IMR-90 (cell line): ENCODE measurements around the gene ADAT1. TPM values are rescaled to one million over a fixed set of nuclear protein-coding genes. Genes with fewer than 3 reads are reported as not detected.
A peak's percentile ranks its signal among the peaks of the same experiment; 100 is the strongest.

Source experiments
- ATAC-seq: fragments of 200-7000 bp; cut with Tn5 transposase; 2 replicates; pipeline ENCODE4 v1.9.1; 2020; ENCODE audit warnings: low read depth, mild to moderate bottlenecking, moderate library complexity
- BruUV-seq: library from RNA; stranded (reverse); fragments of 400-500 nt; replicated peaks from 2 replicates; lab custom pipeline; 2021; lab: Mats Ljungman, UMichigan
- CTCF ChIA-PET: fragments of 300-600 bp; formaldehyde crosslinking; extraction: SDS; loops from one replicate; lab custom pipeline; 2021; ENCODE audit warnings: antibody characterized with exemption; lab: Yijun Ruan, JAX
- POLR2A ChIA-PET: fragments of 300-600 bp; sonication (Branson Sonifier 250); formaldehyde crosslinking; loops from one replicate; lab custom pipeline; 2022; ENCODE audit warnings: antibody characterized with exemption; ENCODE audit not compliant: unreplicated experiment; lab: Charles Lee
- DNase-seq: peaks from one replicate; pipeline ENCODE4 v3.0.0; 2013
- H2AFZ ChIP-seq: replicated peaks from 2 replicates; pipeline ENCODE3; 2013; ENCODE audit warnings: low read length, mild to moderate bottlenecking; ENCODE audit not compliant: poor library complexity
- H2AK5ac ChIP-seq: 2 replicates; pipeline ENCODE4 v1.6.1; 2013; ENCODE audit warnings: low read depth, low read length, inconsistent platforms
- H2AK9ac ChIP-seq: replicated peaks from 2 replicates; pipeline ENCODE3; 2013; ENCODE audit warnings: mild to moderate bottlenecking, low read depth, low read length, moderate library complexity; ENCODE audit not compliant: poor library complexity
- H2BK120ac ChIP-seq: 2 replicates; pipeline ENCODE4 v1.6.1; 2013; ENCODE audit warnings: low read depth, low read length, inconsistent platforms
- H2BK15ac ChIP-seq: 3 replicates; pipeline ENCODE4 v1.6.1; 2013; ENCODE audit warnings: low read depth, low read length, inconsistent platforms
- H2BK20ac ChIP-seq: 2 replicates; pipeline ENCODE4 v1.6.1; 2013; ENCODE audit warnings: low read depth, mild to moderate bottlenecking, inconsistent platforms, low read length, moderate library complexity
- H2BK5ac ChIP-seq: 2 replicates; pipeline ENCODE4 v1.6.1; 2013; ENCODE audit warnings: mild to moderate bottlenecking, low read depth, low read length, inconsistent platforms; ENCODE audit not compliant: poor library complexity, severe bottlenecking
- H3K14ac ChIP-seq: replicated peaks from 2 replicates; pipeline ENCODE4 v1.6.1; 2013; ENCODE audit warnings: low read depth, low read length, inconsistent platforms
- H3K18ac ChIP-seq: 2 replicates; pipeline ENCODE4 v1.6.1; 2013; ENCODE audit warnings: low read depth, low read length, control low read depth
- H3K23ac ChIP-seq: 2 replicates; pipeline ENCODE4 v1.6.1; 2013; ENCODE audit warnings: low read depth, low read length, inconsistent platforms
- H3K27ac ChIP-seq: 2 replicates; pipeline ENCODE4 v1.5.1; 2013; ENCODE audit warnings: mild to moderate bottlenecking, control low read depth, low read length; ENCODE audit not compliant: insufficient read depth
- H3K27me3 ChIP-seq: 2 replicates; pipeline ENCODE4 v1.6.1; 2013; ENCODE audit warnings: low read length; ENCODE audit not compliant: control insufficient read depth, insufficient read depth
- H3K36me3 ChIP-seq: 2 replicates; pipeline ENCODE4 v1.6.1; 2013; ENCODE audit warnings: low read length, mixed read lengths; ENCODE audit not compliant: control insufficient read depth, insufficient read depth
- H3K4ac ChIP-seq: 2 replicates; pipeline ENCODE4 v1.6.1; 2013; ENCODE audit warnings: low read depth, low read length, inconsistent platforms
- H3K4me1 ChIP-seq: 2 replicates; pipeline ENCODE4 v1.6.1; 2013; ENCODE audit warnings: low read length, mixed read lengths; ENCODE audit not compliant: control insufficient read depth, insufficient read depth
- H3K4me2 ChIP-seq: 2 replicates; pipeline ENCODE4 v1.6.1; 2013; ENCODE audit warnings: low read depth, mild to moderate bottlenecking, control low read depth, low read length, moderate library complexity
- H3K4me3 ChIP-seq: 2 replicates; pipeline ENCODE4 v1.5.1; 2013; ENCODE audit warnings: low read depth, mild to moderate bottlenecking, control low read depth, low read length, moderate library complexity; ENCODE audit not compliant: insufficient read depth
- H3K56ac ChIP-seq: 2 replicates; pipeline ENCODE4 v1.6.1; 2013; ENCODE audit warnings: low read length, inconsistent platforms; ENCODE audit not compliant: insufficient read depth; ENCODE audit errors: extremely low read depth
- H3K79me1 ChIP-seq, 2 experiments: 2 replicates each; pipeline ENCODE4 v1.6.1; 2013; ENCODE audit warnings: low read length in 2 of 2, inconsistent platforms in 1 of 2, low read depth in 1 of 2
- H3K9ac ChIP-seq: 2 replicates; pipeline ENCODE4 v1.6.1; 2013; ENCODE audit warnings: low read depth, low read length, control low read depth
- H3K9me1 ChIP-seq: 2 replicates; pipeline ENCODE4 v1.6.1; 2013; ENCODE audit warnings: low read length, inconsistent platforms; ENCODE audit not compliant: insufficient read depth
- H3K9me3 ChIP-seq: 2 replicates; pipeline ENCODE4 v1.6.1; 2013; ENCODE audit warnings: low read length; ENCODE audit not compliant: control insufficient read depth, insufficient read depth
- H4K20me1 ChIP-seq: 2 replicates; pipeline ENCODE4 v1.6.1; 2013; ENCODE audit warnings: low read length, inconsistent platforms; ENCODE audit not compliant: insufficient read depth
- H4K5ac ChIP-seq: 2 replicates; pipeline ENCODE4 v1.6.1; 2013; ENCODE audit warnings: mild to moderate bottlenecking, low read depth, low read length, control low read depth
- H4K8ac ChIP-seq, 2 experiments: 2 replicates each; pipeline ENCODE4 v1.6.1; 2013; ENCODE audit warnings: low read depth in 2 of 2, low read length in 2 of 2, control low read depth in 1 of 2, inconsistent platforms in 1 of 2
- H4K91ac ChIP-seq: 2 replicates; pipeline ENCODE4 v1.6.1; 2013; ENCODE audit warnings: low read depth, low read length, inconsistent platforms; ENCODE audit not compliant: insufficient read depth
- BHLHE40 ChIP-seq: fragments of 150-350 bp; IDR thresholded peaks from 2 replicates; pipeline ENCODE4 v1.6.1; 2016; ENCODE audit warnings: mild to moderate bottlenecking, low read depth, low read length
- CEBPB ChIP-seq: IDR thresholded peaks from 2 replicates; pipeline ENCODE4 v1.6.1; 2012; ENCODE audit warnings: low read depth, low read length, improper control_type of control experiment
- CHD1 ChIP-seq: IDR thresholded peaks from 2 replicates; pipeline ENCODE4 v1.6.1; 2012; ENCODE audit warnings: low read depth, low read length, improper control_type of control experiment
- FOS ChIP-seq: fragments of 150-350 bp; IDR thresholded peaks from 2 replicates; pipeline ENCODE4 v1.6.1; 2016; ENCODE audit warnings: low read depth, low read length
- MAFK ChIP-seq: IDR thresholded peaks from 2 replicates; pipeline ENCODE4 v1.6.1; 2012; ENCODE audit warnings: low read depth, low read length, improper control_type of control experiment
- MAZ ChIP-seq: IDR thresholded peaks from 2 replicates; pipeline ENCODE4 v1.6.1; 2012; ENCODE audit warnings: low read depth, mild to moderate bottlenecking, low read length, improper control_type of control experiment, moderate library complexity, borderline replicate concordance
- NFE2L2 ChIP-seq: fragments of 150-350 bp; IDR thresholded peaks from 2 replicates; pipeline ENCODE4 v1.6.1; 2016; ENCODE audit warnings: low read depth, mild to moderate bottlenecking, low read length
- POLR2A ChIP-seq: IDR thresholded peaks from 2 replicates; pipeline ENCODE4 v1.6.1; 2012; ENCODE audit warnings: mild to moderate bottlenecking, low read depth, low read length
- RAD21 ChIP-seq: IDR thresholded peaks from 2 replicates; pipeline ENCODE4 v1.6.1; 2012; ENCODE audit warnings: low read length, improper control_type of control experiment
- RFX5 ChIP-seq: IDR thresholded peaks from 2 replicates; pipeline ENCODE4 v1.8.0; 2012; ENCODE audit warnings: low read depth, mild to moderate bottlenecking, low read length, moderate library complexity
- SMC3 ChIP-seq: fragments of 150-350 bp; IDR thresholded peaks from 2 replicates; pipeline ENCODE4 v1.6.1; 2016; ENCODE audit warnings: low read depth, mild to moderate bottlenecking, antibody characterized with exemption, low read length, moderate library complexity
- WGBS, 2 experiments: methylation state at CpG; one replicate each; pipeline versions ENCODE4 v1.1.5 to v1.1.7; 2013; ENCODE audit warnings: missing lambda C conversion rate in 2 of 2; ENCODE audit not compliant: insufficient read length in 1 of 2; ENCODE audit errors: extremely low coverage in 2 of 2; 5-methylcytosine and 5-hydroxymethylcytosine counted together
- dilution Hi-C: fragments of 300-500 bp; cut with HindIII; formaldehyde crosslinking; loops from one replicate; pipeline ENCODE4 v1.14.3; 2018; ENCODE audit warnings: low sequenced_read_pairs; ENCODE audit not compliant: unreplicated experiment
- in situ Hi-C: fragments of 300-500 bp; cut with MboI; formaldehyde crosslinking; loops from 3 replicates; pipeline ENCODE4 v1.14.3; 2019; ENCODE audit warnings: low sequenced_read_pairs, inconsistent platforms, mixed read lengths
- intact Hi-C: fragments of 100-400 bp; cut with micrococcal nuclease; formaldehyde crosslinking; loops from 2 replicates; pipeline ENCODE4 v1.10.0; 2022
- polyA plus RNA-seq, 3 experiments: library from polyadenylated mRNA; depleted of rRNA; stranded (reverse); fragments of >200 nt; gene quantifications; 2 replicates each; pipeline ENCODE4 v1.2.3, GENCODE V29; 2012; ENCODE audit warnings: low replicate concordance in 1 of 3
- total RNA-seq: library from RNA; depleted of rRNA; stranded (reverse); fragments of >200 nt; gene quantifications from 2 replicates; pipeline ENCODE4 v1.2.3, GENCODE V29; 2012
- TF ChIP-seq, protein P1 (sequence below): fragments of 150-350 bp; IDR thresholded peaks from 2 replicates; pipeline ENCODE4 v1.6.1; 2017; ENCODE audit warnings: mild to moderate bottlenecking, antibody characterized with exemption, low read length, low read depth

Gene ADAT1
- total and polyA plus RNA-seq, 2 of the 4 experiments (the other 2 are of a cell fraction) = 22.7 to 52.9 TPM

DNA sequence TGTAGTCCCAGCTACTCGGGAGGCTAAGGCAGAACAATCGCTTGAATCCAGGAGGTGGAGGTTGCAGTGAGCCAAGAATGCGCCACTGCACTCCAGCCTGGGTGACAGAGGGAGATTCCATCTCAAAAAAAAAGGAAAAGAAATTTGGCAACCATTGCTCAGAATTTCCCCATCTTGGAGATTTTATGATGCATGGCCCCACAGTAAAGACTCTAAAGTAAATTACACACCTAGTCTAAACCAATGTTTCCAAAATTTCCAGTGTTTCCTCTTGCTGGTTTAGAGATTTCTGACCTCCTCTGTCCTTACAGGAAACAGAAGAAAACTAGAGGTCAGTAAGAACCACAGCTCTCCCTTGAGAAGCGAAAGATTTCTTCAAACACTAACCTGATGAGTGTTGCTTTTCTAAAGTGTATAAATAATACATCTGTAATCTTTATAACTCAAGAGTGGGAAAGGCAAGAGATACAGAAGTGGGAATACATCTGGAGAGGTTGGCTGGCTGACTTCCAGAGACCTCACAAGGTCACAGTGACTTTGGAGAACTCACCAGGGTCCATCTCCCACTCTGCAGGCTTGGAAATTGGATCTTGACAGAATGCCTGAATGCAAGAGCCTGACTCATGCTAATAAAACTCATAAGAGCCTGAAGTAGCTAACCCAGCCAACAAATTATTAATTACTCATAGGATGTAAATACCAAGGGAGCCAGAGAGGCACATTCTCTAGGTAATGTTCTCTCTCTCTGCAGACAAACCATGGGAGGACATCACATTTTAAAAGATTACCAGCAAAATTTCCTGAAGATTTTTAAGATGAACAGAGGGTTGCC, 8.8 kb downstream of the ADAT1 start:
- H2AK9ac ChIP-seq = no peak overlapping the region
- no peaks in the 10 kb centered on the region for H3K9me3 ChIP-seq
- H3K4me2 ChIP-seq = no peak overlapping the region
- H2AK5ac ChIP-seq = no peak overlapping the region
- H4K20me1 ChIP-seq = no peaks in the 10 kb centered on the region
- no peak overlapping the region for H4K5ac ChIP-seq
- no peak overlapping the region for H2BK5ac ChIP-seq
- no peak overlapping the region for H3K4me3 ChIP-seq
- intact Hi-C loops (no loop called here), in situ Hi-C loops (no loop called here), dilution Hi-C loops (no loop called here)
- ATAC-seq (peak; percentile 57), DNase-seq (peak; percentile 76)
- no peak overlapping the region for H2BK20ac ChIP-seq
- H3K23ac ChIP-seq = no peak overlapping the region
- no CpG with 5 or more reads among the region's 4 CpGs for WGBS, 2 experiments
- no peaks in the 10 kb centered on the region; the same call in 1 of the 2 replicates for H3K9me1 ChIP-seq
- no peak overlapping the region for H3K27ac ChIP-seq
- H3K27me3 ChIP-seq = no peaks in the 10 kb centered on the region
- POLR2A ChIA-PET = no interaction called here
- H2AFZ ChIP-seq = no peak overlapping the region
- H3K9ac ChIP-seq = no peak overlapping the region
- peaks cover 46% of the 10 kb centered on the region for H3K36me3 ChIP-seq
- H3K79me1 ChIP-seq = peaks cover 6% of the 10 kb centered on the region in 2 experiments; a peak in 2 of 4 replicates
- no peak overlapping the region for H4K8ac ChIP-seq
- no peak overlapping the region for H3K56ac ChIP-seq
- H2BK15ac ChIP-seq = no peak overlapping the region
- TF ChIP-seq FOS = no peak
- no peak for TF ChIP-seq RAD21
- TF ChIP-seq, protein P1, sequence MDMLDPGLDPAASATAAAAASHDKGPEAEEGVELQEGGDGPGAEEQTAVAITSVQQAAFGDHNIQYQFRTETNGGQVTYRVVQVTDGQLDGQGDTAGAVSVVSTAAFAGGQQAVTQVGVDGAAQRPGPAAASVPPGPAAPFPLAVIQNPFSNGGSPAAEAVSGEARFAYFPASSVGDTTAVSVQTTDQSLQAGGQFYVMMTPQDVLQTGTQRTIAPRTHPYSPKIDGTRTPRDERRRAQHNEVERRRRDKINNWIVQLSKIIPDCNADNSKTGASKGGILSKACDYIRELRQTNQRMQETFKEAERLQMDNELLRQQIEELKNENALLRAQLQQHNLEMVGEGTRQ = no peak
- TF ChIP-seq CEBPB = no peak
- TF ChIP-seq POLR2A = no peak
- no peak for TF ChIP-seq CHD1
- no peak for TF ChIP-seq NFE2L2
- TF ChIP-seq MAFK = no peak
- no peak for TF ChIP-seq BHLHE40
- no peak for TF ChIP-seq MAZ
- no peak for TF ChIP-seq RFX5
- no peak for TF ChIP-seq SMC3
- CTCF ChIA-PET = no interaction called here
- H4K91ac ChIP-seq = no peak overlapping the region
- no peak overlapping the region for H3K18ac ChIP-seq
- no TSS peak for BruUV-seq
- no peak overlapping the region for H2BK120ac ChIP-seq
- no peak overlapping the region for H3K4ac ChIP-seq
- H3K14ac ChIP-seq = no peak overlapping the region
- H3K4me1 ChIP-seq = no peaks in the 10 kb centered on the region
